ENCODE measurements around the gene SCRN1.

GRCh38 chr7:29940199-29940598 is 49.4 kb downstream of the SCRN1 start:
- TF ChIP-seq CTCF (conservative IDR thresholded peaks at IDR 0.05; ENCODE audit: low read depth, low read length): no peak
- no peak for TF ChIP-seq EZH2phosphoT487 (IDR thresholded peaks at IDR 0.05; ENCODE audit: borderline replicate concordance, low read length)
